GM21360 (cell line): ENCODE data around the gene DNAH9.

ENCODE experiments used
- ATAC-seq: cut with Tn5 transposase; IDR thresholded peaks from one replicate; pipeline ENCODE4 v1.9.1; 2021; ENCODE audit warnings: mild to moderate bottlenecking, moderate library complexity; ENCODE audit not compliant: unreplicated experiment

Gene DNAH9

GRCh38 chr17:11598274-11599221 lies at the start of gene DNAH9:
TSS of gene DNAH9 (plus strand) at chr17:11598470. CDS start at chr17:11598499, 29 bp downstream.
- no peak for ATAC-seq

GRCh38 chr17:11550431-11550830 lies 47.8 kb upstream of the DNAH9 start:
- no peak for ATAC-seq

GRCh38 chr17:11551442-11551841 lies 46.8 kb upstream of the DNAH9 start:
- ATAC-seq = no peak

GRCh38 chr17:11553135-11553534 lies 45.1 kb upstream of the DNAH9 start:
- no peak for ATAC-seq

- ATAC-seq = no peak
Measured at GRCh38 chr17:11554042-11554441, 44.2 kb upstream of the DNAH9 start.

- ATAC-seq = no peak
Measured at GRCh38 chr17:11554542-11554941, 43.7 kb upstream of the DNAH9 start.

- ATAC-seq = no peak
Measured at GRCh38 chr17:11555530-11555929, 42.7 kb upstream of the DNAH9 start.

GRCh38 chr17:11557727-11558452 lies 40.4 kb upstream of the DNAH9 start:
- no peak for ATAC-seq

- ATAC-seq = no peak
Measured at GRCh38 chr17:11558681-11559234, 39.5 kb upstream of the DNAH9 start.

- no peak for ATAC-seq
Measured at GRCh38 chr17:11559601-11560000, 38.7 kb upstream of the DNAH9 start.

- no peak for ATAC-seq
Measured at GRCh38 chr17:11561281-11561680, 37.0 kb upstream of the DNAH9 start.

- no peak for ATAC-seq
Measured at GRCh38 chr17:11561702-11562101, 36.6 kb upstream of the DNAH9 start.

GRCh38 chr17:11564589-11565380 lies 33.5 kb upstream of the DNAH9 start:
- ATAC-seq = no peak

GRCh38 chr17:11565591-11565990 lies 32.7 kb upstream of the DNAH9 start:
- no peak for ATAC-seq

- no peak for ATAC-seq
Measured at GRCh38 chr17:11578998-11579397, 19.3 kb upstream of the DNAH9 start.

GRCh38 chr17:11580677-11581076 lies 17.6 kb upstream of the DNAH9 start:
- no peak for ATAC-seq

- ATAC-seq = no peak
Measured at GRCh38 chr17:11582217-11582616, 16.1 kb upstream of the DNAH9 start.

- no peak for ATAC-seq
Measured at GRCh38 chr17:11583306-11583992, 14.8 kb upstream of the DNAH9 start.

- no peak for ATAC-seq
Measured at GRCh38 chr17:11589716-11590115, 8.6 kb upstream of the DNAH9 start.

- no peak for ATAC-seq
Measured at GRCh38 chr17:11601661-11602060, 3.4 kb downstream of the DNAH9 start.
